Measurements from ENCODE around the gene FCN1. TPM values are rescaled to one million over a fixed set of nuclear protein-coding genes. Genes with fewer than 3 reads are reported as not detected.

Gene FCN1
- total and polyA plus RNA-seq, 10 of the 15 experiments (the other 5 are each of a cell fraction or from before 2014, with no cell fraction given) = 0.08 TPM; not detected in 9

DNA sequence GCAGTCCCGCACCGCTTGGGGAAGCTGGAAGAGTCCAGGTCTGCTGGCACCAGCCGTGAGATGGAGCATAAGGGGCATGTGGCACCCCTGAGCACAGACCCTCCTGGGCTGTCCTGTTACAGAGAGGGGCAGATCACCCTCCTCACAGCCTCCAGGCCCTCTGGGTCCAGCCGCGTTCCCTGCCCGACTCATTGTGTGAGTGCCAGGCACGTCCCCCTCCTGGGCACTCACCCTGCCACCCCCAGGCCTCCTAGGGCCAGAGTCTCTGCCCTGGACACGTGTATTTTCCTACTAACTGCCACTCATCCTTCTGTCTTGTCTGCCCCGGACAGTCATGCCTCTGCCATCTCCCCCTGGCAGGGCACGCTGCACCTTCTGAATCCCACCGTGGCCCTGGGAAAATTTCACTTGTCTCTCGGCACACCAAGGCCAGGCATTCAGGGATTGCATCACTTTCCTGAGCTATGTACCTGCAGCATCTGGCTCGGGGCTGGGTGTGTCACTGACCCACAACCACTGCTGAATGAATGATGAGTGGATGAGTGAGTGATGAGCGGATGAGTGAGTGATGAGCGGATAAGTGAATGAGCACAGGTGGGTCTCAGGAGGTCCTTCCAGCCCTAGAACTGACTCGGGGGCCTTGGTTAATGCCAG is 21.5 kb upstream of the FCN1 start:
- ChIA-PET POLR2A (no interaction called here), SMC1A (ENCODE audit: uncharacterized antibody, unreplicated experiment) (no interaction called here), RAD21 (ENCODE audit: unreplicated experiment) (no interaction called here), CTCF (interaction anchor here (1.3 kb wide), 1 partner anchor 81 kb away, joined by 5 read pairs; no protein-coding TSS in a partner anchor)
- H2AFZ ChIP-seq (ENCODE audit: control insufficient read depth, low read depth, low read length) = no peak overlapping the region
- H3K9ac ChIP-seq (ENCODE audit: control insufficient read depth, insufficient read depth, low read length) = no peak overlapping the region
- H3K9me3 ChIP-seq (replicated peaks; ENCODE audit: control insufficient read depth, insufficient read depth, low read length) = no peaks in the 10 kb centered on the region
- ATAC-seq (no peak), FAIRE-seq (no peak), DNase-seq (ENCODE audit: low read depth, low spot score) (no peak)
- intact Hi-C loops (cut with micrococcal nuclease; ENCODE audit: unreplicated experiment) (no loop called here), in situ Hi-C loops (cut with MboI) (no loop called here)
- H3K79me2 ChIP-seq (ENCODE audit: control insufficient read depth, insufficient read depth, low read length) = no peaks in the 10 kb centered on the region
- TF ChIP-seq PBX3 (IDR thresholded peaks at IDR 0.05; ENCODE audit: insufficient replicate concordance, low read depth, low read length) (peak; percentile 1), POLR2AphosphoS5 (IDR thresholded peaks at IDR 0.05; ENCODE audit: low read length) (no peak), BCL11A (IDR thresholded peaks at IDR 0.05; ENCODE audit: low read depth, low read length) (no peak), TCF7 (IDR thresholded peaks at IDR 0.05; ENCODE audit: borderline replicate concordance) (no peak)
- no peaks in the 10 kb centered on the region for H3K36me3 ChIP-seq (ENCODE audit: control insufficient read depth in 2 of 2, insufficient read depth in 2 of 2, low read length in 1 of 2)
- H3K4me1 ChIP-seq (ENCODE audit: control insufficient read depth, insufficient read depth, low read length) = peaks cover 34% of the 10 kb centered on the region
- no peak overlapping the region for H3K27ac ChIP-seq (ENCODE audit: control insufficient read depth, insufficient read depth)
- no TSS peak for BruUV-seq (replicated peaks)
- 67% methylated on average over 13 of the region's 16 CpGs for WGBS (ENCODE audit: insufficient coverage, insufficient replicate concordance, low lambda C conversion rate, missing lambda C conversion rate)
- no peaks in the 10 kb centered on the region; a peak in 1 of 4 replicates for H3K27me3 ChIP-seq (replicated peaks in 1 of 2; ENCODE audit: control insufficient read depth in 2 of 2, insufficient read depth in 2 of 2, low read length in 1 of 2)
- H3K4me2 ChIP-seq (ENCODE audit: control insufficient read depth, insufficient read depth) = no peak overlapping the region
- no peaks in the 10 kb centered on the region for H4K20me1 ChIP-seq (ENCODE audit: control insufficient read depth, insufficient read depth)
- no peak overlapping the region for H3K4me3 ChIP-seq

DNA sequence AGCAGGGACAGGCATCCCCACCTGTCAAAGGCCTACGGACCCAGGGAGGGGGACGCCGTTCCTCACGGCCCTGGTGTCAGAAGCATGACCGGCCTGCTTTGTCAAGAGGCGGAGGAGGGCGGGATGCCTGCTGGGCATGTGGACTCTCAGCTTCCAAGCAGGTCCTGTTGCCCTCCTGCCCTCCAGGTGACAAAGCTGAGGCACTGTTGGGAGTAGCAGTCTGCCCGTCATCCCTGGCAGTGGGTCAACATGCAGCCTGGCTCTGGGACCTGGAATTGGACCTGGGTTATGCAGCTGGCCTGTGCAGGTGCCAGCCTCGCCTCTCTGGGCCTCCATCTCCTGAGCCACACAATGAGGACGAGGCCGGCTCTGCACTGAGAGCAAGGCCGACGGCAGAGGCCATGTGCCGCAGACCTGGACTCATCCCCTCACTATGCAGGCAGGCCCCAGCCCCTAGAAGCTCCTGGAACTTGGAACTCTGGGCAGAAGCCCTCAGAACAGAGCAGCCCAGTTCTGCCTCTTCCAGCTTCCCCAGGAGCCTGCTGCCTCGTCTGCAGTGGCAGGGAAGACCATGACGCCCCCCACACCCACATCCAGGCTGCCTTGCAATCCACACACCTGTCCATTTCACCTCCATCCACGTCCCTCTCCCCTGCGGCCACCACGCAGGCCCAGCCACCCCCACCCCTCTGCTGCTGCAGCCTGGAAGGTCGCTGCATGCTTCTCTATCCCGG is 20.8 kb upstream of the FCN1 start:
- H3K36me3 ChIP-seq (ENCODE audit: control insufficient read depth in 2 of 2, insufficient read depth in 2 of 2, low read length in 1 of 2) = no peaks in the 10 kb centered on the region
- H2AFZ ChIP-seq (ENCODE audit: control insufficient read depth, low read depth, low read length) = no peak overlapping the region
- intact Hi-C loops (cut with micrococcal nuclease; ENCODE audit: unreplicated experiment) = no loop called here
- FAIRE-seq (no peak), ATAC-seq (no peak), DNase-seq (ENCODE audit: low read depth, low spot score) (no peak)
- H3K4me2 ChIP-seq (ENCODE audit: control insufficient read depth, insufficient read depth) = no peak overlapping the region
- 50% methylated on average over 21 of the region's 21 CpGs for WGBS (ENCODE audit: insufficient coverage, insufficient replicate concordance, low lambda C conversion rate, missing lambda C conversion rate)
- SMC1A ChIA-PET (ENCODE audit: uncharacterized antibody, unreplicated experiment) = no interaction called here
- H3K4me3 ChIP-seq = no peak overlapping the region
- no peaks in the 10 kb centered on the region; a peak in 1 of 4 replicates for H3K27me3 ChIP-seq (replicated peaks in 1 of 2; ENCODE audit: control insufficient read depth in 2 of 2, insufficient read depth in 2 of 2, low read length in 1 of 2)
- H3K79me2 ChIP-seq (ENCODE audit: control insufficient read depth, insufficient read depth, low read length) = no peaks in the 10 kb centered on the region
- POLR2A ChIA-PET = interaction anchor here (1.7 kb wide), 1 partner anchor 171 kb away, joined by 3 read pairs; no protein-coding TSS in a partner anchor
- in situ Hi-C loops (cut with MboI) = no loop called here
- BruUV-seq (replicated peaks) = no TSS peak
- RAD21 ChIA-PET (ENCODE audit: unreplicated experiment) = no interaction called here
- peaks cover 41% of the 10 kb centered on the region for H3K4me1 ChIP-seq (ENCODE audit: control insufficient read depth, insufficient read depth, low read length)
- H3K9ac ChIP-seq (ENCODE audit: control insufficient read depth, insufficient read depth, low read length) = no peak overlapping the region
- no peak overlapping the region for H3K27ac ChIP-seq (ENCODE audit: control insufficient read depth, insufficient read depth)
- no peaks in the 10 kb centered on the region for H4K20me1 ChIP-seq (ENCODE audit: control insufficient read depth, insufficient read depth)
- CTCF ChIA-PET = interaction anchor here (1.3 kb wide), 1 partner anchor 80 kb away, joined by 5 read pairs; no protein-coding TSS in a partner anchor
- no peaks in the 10 kb centered on the region for H3K9me3 ChIP-seq (replicated peaks; ENCODE audit: control insufficient read depth, insufficient read depth, low read length)
- no peak for TF ChIP-seq MEF2B (IDR thresholded peaks at IDR 0.05; ENCODE audit: partially characterized antibody, poor library complexity, severe bottlenecking)
- TF ChIP-seq SMARCA5 (IDR thresholded peaks at IDR 0.05) = no peak
- TF ChIP-seq MLLT1 (IDR thresholded peaks at IDR 0.05) = no peak
- TF ChIP-seq CHD2 (IDR thresholded peaks at IDR 0.05; ENCODE audit: borderline replicate concordance, low read depth, low read length) = no peak
- TF ChIP-seq RBBP5 (conservative IDR thresholded peaks at IDR 0.05) = no peak
- TF ChIP-seq ZBTB4 (CRISPR knock-in tag; IDR thresholded peaks at IDR 0.05) = no peak

Data from GM12878 (cell line).